GM06990 (cell line): ENCODE measurements around the gene AATF.

Source experiments
- DNase-seq: peaks from one replicate; pipeline ENCODE4 v3.0.0-alpha.2; 2011; ENCODE audit not compliant: insufficient read length; ENCODE audit errors: extremely low read depth
- H3K27me3 ChIP-seq: replicated peaks from 2 replicates; pipeline ENCODE4 v1.6.0; 2011; ENCODE audit warnings: low read length; ENCODE audit not compliant: control insufficient read depth, insufficient read depth
- H3K36me3 ChIP-seq: 2 replicates; pipeline ENCODE4 v1.5.1; 2011; ENCODE audit warnings: low read length; ENCODE audit not compliant: control insufficient read depth, insufficient read depth
- H3K4me3 ChIP-seq: replicated peaks from 2 replicates; pipeline ENCODE4 v1.5.1; 2011; ENCODE audit warnings: low read depth, mild to moderate bottlenecking, control low read depth, low read length
- TF ChIP-seq, protein P1 (sequence below): IDR thresholded peaks from 2 replicates; pipeline ENCODE4 v1.5.1; 2011; ENCODE audit warnings: low read length, control low read depth, mild to moderate bottlenecking, inconsistent platforms; ENCODE audit not compliant: insufficient read depth, poor library complexity, severe bottlenecking

AATF gene

DNA sequence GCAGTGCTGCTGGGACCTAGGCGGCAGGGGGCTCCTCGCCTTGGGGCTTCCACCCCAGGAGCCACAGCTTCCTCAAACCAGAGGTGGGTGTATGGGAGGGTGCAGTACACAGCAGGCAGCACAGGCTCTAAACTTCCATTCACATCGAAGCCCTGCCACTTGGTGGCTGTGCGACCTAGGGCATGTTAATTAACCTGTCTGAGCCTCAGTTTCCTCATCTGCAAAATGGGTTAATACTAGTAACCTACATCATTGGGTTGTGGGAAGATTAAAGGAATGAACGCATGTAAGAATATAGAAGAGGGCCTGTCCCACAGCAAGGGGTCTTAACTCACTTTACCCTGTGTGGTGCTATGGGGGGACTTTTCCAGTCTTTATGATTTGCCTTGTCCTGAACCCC, 38.2 kb upstream of the AATF start:
- TF ChIP-seq, protein P1, sequence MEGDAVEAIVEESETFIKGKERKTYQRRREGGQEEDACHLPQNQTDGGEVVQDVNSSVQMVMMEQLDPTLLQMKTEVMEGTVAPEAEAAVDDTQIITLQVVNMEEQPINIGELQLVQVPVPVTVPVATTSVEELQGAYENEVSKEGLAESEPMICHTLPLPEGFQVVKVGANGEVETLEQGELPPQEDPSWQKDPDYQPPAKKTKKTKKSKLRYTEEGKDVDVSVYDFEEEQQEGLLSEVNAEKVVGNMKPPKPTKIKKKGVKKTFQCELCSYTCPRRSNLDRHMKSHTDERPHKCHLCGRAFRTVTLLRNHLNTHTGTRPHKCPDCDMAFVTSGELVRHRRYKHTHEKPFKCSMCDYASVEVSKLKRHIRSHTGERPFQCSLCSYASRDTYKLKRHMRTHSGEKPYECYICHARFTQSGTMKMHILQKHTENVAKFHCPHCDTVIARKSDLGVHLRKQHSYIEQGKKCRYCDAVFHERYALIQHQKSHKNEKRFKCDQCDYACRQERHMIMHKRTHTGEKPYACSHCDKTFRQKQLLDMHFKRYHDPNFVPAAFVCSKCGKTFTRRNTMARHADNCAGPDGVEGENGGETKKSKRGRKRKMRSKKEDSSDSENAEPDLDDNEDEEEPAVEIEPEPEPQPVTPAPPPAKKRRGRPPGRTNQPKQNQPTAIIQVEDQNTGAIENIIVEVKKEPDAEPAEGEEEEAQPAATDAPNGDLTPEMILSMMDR, result no peak
- no peak for DNase-seq
- Histone ChIP-seq H3K27me3 (peaks cover 3% of the 10 kb centered on the region; the same call in 1 of the 2 replicates), H3K36me3 (no peaks in the 10 kb centered on the region), H3K4me3 (no peak overlapping the region)

DNA sequence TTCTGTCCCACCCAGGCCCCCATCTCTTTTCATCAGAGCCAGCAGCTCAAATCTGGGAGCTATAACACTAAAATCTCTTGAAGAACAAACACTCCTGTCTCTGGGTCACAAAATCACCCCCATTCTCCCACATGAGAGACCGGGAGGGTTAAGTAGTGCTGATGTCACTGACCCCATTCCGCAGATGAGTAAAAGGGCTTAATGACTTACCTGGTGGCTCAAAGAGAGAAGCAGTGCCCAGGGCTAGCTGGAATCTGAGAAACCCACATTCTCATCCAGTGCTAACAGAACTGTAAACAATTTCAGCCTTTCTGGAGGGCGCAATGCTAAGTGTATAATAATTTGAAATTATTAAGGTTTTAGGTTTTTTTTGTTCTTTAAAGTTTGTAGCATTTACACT, 37.8 kb upstream of the AATF start:
- H3K36me3 ChIP-seq, result no peaks in the 10 kb centered on the region
- peaks cover 3% of the 10 kb centered on the region; the same call in 1 of the 2 replicates for H3K27me3 ChIP-seq
- TF ChIP-seq, protein P1, result no peak
- H3K4me3 ChIP-seq, result no peak overlapping the region
- DNase-seq, result no peak

DNA sequence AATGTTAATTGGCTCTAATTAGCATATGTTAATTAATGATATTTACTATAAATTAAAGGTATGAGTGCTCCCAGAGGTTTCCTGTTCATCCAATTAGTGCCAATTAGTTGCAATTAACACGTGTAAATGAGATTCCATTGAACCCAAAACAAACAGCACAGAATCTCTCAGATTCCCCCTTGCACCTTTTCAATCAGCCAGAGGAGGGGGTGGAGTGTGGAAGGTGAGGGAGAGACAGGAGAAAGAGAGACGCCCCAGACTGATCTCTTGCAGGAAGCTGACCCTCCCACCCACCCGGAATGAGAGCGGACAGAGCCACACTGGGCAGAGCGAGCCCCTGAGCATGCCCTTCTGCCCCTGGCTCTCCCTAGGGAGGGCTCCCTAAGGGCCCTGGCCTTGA, 35.6 kb upstream of the AATF start:
- TF ChIP-seq, protein P1, result no peak
- DNase-seq, result no peak
- Histone ChIP-seq H3K27me3 (peaks cover 1% of the 10 kb centered on the region; the same call in 1 of the 2 replicates), H3K36me3 (no peaks in the 10 kb centered on the region), H3K4me3 (no peak overlapping the region)

DNA sequence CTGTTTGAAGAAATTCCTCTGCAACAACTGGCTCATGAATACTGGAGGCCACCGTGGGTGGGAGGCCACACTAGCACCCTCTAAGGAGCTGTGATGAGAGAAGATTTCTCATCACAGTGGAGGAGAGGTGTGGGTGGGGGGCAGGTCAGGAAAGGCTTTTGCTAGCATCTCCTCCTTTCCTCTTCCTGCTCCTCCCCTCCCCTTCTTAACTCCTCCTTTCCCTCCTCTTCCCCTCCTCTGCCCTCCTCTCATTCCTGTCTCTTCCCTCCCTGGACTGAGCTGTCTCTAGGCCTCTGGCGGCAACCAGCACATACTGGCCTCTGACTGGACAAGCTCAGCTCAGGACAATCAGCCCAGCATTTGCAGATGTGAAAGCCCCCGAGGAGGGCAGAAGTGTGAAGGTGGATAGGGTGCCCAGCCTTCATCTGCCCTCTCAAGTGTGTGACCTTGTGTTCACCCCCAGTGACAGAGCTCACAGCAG, 30.5 kb upstream of the AATF start:
- no peak for DNase-seq

DNA sequence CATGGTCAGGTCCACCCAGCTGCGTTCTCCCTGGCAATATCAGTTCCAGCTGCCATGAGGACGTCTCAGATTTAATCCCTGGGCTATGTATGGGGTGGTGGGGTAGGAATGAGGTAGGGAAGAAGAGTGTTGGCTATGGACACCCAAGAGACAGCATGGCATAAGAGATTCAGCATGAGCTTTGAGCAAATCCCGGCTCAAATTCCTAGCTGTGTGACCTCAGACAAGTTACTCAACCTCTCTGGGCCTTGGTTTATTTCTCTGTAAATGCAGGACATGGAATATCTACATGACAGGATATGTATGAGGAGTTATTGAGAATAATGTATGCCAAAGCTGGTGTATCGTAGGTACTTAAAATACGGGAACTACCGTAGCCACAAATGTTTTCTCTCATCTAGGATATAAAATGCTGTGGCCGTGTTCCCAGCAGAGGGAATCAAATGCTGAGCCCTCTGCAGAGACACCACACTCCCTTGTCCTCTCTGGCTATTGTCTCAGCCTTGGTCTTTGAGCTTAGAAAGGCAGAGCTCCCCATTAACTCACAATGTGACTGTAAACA, 29.3 kb upstream of the AATF start:
- TF ChIP-seq, protein P1, result no peak
- Histone ChIP-seq H3K36me3 (no peaks in the 10 kb centered on the region), H3K27me3 (peaks cover 2% of the 10 kb centered on the region), H3K4me3 (no peak overlapping the region)
- DNase-seq, result no peak

More for the DNA sequence above, 30.5 kb upstream of the AATF start:
- H3K4me3 ChIP-seq, result no peak overlapping the region
- H3K36me3 ChIP-seq, result no peaks in the 10 kb centered on the region
- peaks cover 2% of the 10 kb centered on the region for H3K27me3 ChIP-seq
- TF ChIP-seq, protein P1, result no peak
